Stomach (tissue), 4 donors: Measurements from ENCODE around the gene LRRC51.

Source experiments
- CTCF ChIP-seq, 7 experiments: fragments of 450-650 bp in 4 of 7; fragments of 200-600 bp in 3 of 7; sonication (generic) in 3 of 7; IDR thresholded peaks; one replicate each; pipeline ENCODE4 v1.5.1; 2016 to 2019; ENCODE audit warnings: antibody characterized with exemption in 7 of 7, control low read depth in 2 of 7, mild to moderate bottlenecking in 1 of 7
- POLR2A ChIP-seq, 4 donors: fragments of 450-650 bp; IDR thresholded peaks; one replicate each; pipeline ENCODE4 v1.6.1; 2016; ENCODE audit warnings: antibody characterized with exemption in 4 of 4, control low read depth in 2 of 4, mild to moderate bottlenecking in 1 of 4, moderate library complexity in 1 of 4

GRCh38 chr11:72036687-72037086 is 44.0 kb upstream of the LRRC51 start:
- no peak for TF ChIP-seq CTCF (IDR thresholded peaks at IDR 0.05)
- TF ChIP-seq POLR2A (IDR thresholded peaks at IDR 0.05): no peak
